CD4-positive, alpha-beta T cell treated with Interleukin-4 for 1 hour (primary cell): ENCODE results near the gene SPSB4.
A peak's percentile ranks its signal among the peaks of the same experiment; 100 is the strongest.

ENCODE experiments used
- DNase-seq, 2 donors: peaks; one replicate each; pipeline ENCODE4 v3.0.0-alpha.2; 2020 to 2022

Gene SPSB4

GRCh38 chr3:141076797-141077571, 25.8 kb downstream of the SPSB4 start:
- DNase-seq = peak in 1 of 2 donors; percentile 21

DNA sequence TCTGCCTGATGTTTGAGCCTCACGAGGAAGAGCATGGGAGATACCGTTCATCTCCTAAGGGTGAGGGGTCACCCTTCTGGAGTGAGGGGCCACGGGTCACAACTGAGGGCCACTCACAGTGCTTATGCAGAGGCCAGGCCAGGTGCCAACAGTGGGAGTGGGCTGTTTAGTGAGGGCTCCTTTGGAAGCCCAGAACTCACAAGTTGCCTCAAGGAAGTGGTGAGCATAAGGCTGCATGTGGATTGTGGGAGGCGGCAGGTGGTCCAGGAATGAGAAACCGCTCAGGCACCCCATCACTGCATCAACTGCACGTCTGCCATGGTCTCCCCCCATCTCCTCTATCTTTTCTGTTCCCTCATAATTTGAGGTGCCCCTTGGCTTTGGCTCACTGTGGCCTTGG, 26.5 kb downstream of the SPSB4 start:
- no peak for DNase-seq

- no peak for DNase-seq
Observed at GRCh38 chr3:141078200-141078599, 27.1 kb downstream of the SPSB4 start.

DNA sequence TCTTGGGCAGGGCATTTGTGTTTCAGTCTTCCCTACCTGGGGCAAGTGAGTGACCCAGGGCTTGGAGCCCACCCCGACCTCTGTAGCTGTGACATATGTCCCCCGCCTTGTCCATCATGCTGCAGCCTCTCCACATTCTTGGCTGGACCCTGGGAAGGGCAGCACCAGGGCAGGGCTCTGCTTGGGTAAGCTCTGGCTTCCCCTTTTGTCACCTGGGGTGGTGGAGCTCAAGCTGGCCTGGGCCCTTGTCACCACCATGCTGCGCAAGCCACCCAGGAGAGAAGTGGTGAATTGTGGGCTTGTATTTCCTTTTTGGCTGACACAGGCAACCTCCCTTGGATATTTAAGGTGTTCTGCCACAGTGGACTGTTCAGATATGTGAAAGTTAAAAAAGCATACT, 29.3 kb downstream of the SPSB4 start:
- no peak for DNase-seq

GRCh38 chr3:141081141-141081795, 30.1 kb downstream of the SPSB4 start:
- DNase-seq = no peak

DNA sequence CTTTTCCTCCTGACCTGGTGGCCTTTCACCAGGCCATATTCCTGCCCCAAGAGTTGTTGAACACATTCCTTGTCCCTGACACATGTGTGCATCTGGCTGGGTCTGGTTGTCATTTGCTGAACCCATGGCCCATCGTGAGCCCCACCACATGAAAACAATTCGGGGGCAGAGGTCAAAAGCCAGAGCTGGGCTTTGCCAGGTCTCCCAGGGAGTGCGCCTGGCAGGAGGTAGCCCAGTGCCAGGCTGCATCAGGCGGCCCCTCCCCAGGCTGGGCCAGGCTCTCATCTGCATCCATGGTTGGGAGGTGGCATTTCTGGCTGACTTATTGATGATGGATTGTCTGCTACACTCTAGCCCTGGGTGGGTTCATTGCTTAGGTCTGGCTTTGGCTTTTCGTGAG, 30.9 kb downstream of the SPSB4 start:
- DNase-seq = no peak

- DNase-seq = no peak
Observed at GRCh38 chr3:141083226-141083625, 32.1 kb downstream of the SPSB4 start.

DNA sequence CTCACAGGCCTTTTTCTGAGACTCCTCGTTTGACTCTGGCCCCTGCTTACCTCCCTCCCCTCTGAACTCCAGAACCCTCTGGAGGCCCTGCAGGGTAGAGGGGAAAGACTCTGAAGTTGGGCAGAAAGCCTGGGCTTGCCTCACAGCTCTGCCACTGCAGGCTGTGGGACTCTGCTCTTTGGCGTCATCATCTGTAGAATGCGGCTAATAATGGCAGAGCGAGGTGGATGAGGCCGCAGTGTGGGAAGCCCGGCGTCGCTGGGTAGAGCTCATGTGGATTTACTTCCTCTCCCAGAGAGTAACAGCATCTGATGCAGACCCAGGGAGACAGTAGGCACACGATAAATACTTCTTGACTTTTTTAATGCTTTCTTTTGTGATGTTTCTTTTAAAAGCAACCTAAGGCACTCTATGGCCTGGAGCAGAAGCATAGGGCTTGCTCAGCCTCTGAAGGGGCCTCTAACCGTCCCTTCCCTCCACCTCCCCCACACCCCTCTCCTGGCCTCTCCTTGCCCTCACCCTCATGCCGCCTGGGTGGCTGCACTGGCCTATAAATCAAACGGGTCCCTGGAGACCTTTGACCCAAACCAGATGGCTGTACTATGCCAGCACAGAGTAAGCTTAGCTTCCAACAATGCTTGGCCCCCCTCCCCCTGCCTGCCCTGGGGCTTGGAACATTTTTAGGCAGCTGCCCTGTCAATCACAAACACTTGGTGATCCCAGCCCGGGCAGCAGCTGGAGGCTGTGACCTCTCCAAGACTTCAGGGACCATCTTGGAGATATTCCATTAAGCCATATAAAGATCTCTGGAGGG, 32.9 kb downstream of the SPSB4 start:
- DNase-seq = no peak

DNA sequence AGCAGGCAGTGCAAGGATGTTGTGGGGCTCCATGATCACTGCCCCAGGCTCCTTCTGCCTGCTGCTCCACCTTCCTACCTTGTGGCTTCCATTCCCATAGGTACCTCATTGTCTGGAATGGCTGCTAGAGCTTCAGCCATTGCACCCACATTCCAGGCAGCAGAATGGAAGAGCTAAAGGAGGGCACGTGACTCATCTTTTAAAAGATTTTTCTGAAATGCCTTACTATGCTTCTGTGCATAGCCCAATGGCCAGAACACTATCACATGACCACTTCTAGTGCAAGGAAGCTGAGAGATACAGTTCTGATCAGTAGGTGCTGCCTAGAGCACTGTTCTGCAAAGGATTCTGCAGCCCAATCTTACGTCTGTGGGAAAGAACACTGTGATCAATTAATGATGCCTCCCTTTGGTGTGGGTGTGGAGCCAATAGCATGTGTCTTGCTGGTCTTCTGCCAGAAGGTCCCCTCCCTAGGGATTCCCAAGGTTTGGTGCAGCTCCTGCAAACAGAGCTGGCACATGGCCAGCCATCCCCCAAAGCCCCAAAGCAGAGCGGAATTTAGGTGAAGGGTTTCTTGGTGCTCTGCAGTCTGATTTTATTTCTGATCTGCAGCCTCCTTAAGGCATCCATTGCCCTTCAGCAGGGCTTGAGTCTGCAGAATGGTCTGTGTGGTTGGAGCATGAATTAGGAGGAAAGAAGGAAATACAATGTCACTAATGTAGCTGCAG, 34.4 kb downstream of the SPSB4 start:
- DNase-seq = no peak

DNA sequence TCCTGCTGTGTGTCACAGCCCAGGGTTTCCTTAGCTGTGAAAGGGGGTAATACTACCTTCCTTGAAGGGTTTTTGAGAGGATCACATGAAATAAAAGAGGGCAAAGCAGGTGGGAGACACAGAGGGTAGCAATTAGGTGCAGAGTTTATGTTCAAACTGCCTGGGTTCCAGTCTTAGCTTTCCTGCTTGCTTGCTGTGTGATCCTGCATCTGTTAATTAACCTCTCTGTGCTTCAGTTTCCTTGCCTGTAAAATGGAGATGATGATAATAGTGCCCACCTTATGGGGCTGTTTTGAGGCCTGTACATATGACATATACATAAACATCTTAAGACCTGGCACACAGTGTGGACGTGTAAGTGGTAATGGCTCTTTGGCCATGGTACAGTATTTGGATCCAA, 35.0 kb downstream of the SPSB4 start:
- no peak for DNase-seq

GRCh38 chr3:141087076-141087777, 36.1 kb downstream of the SPSB4 start:
- DNase-seq = no peak

DNA sequence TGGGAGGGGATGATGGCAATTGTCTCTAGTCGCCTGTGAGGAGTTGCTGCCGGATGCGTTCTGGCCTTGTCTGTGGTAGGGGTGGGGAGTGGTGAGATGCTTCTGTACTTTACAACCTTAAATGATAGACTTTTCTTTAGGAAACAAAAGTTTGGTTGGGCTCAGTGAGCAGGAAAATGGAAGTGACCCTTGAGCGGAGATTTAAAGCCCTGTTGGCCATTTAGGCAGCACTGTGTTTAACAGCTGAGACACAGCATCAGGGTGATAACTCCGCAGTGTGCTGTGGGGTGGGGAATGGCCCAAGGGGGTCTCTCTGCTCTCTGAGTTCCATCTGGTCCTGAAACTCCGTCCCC, 36.6 kb downstream of the SPSB4 start:
- no peak for DNase-seq

DNA sequence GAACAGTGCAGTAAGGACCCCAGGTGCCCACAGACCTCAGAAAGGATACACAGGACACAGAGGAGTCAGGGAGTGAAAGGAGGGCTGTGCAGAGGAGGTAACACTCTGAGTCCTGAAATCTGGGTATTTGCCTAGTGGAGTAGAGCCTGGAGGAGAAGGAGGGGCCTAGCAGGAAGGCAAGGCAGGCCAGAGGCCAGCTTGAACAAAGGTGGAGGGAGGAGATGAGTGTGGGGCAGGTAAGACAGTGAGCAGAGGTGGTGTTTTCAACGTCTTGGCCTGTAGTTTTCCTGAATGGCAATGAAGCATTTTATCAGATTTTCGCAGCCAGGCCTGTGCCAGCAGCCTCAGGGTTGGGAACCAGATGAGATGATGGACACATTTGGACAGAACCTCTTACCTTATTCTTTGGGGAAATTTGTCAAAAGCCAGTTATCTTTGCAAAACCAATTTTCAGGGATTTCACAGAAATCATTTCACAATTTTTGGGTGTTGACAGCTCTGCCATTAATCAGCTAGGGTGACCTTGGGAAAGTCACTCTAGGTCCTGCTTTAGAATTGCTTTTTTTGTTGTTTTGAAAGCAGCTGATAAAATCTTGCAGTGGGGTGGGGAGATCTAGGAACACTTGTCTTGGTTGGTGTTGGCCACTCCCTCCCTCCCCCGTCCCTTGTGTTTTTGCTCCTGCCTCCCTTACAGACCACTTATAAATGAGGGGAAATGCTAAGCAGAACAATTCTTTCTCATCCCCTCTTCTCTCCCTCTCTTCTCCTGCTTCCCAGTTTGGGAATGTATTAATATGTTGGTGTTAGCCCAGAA, 38.4 kb downstream of the SPSB4 start:
- no peak for DNase-seq

DNA sequence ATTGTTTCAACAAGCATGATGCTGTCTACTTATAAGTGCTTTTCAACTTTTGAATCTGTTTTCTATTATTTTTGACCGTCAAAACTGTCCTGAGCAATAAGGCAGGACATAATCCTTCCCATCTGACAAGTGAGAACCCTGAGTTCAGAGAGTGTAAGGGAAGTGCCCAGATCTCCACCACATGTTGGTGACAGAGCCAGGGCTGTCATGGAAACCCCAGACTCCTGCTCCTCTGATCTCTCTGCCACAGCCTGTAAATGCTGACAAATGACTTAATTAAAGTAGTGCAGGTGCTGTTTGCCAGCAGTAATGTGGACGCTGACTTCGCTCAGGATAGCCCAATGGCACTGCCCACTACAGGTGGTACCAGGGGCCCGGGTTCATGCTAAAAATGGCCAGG, 40.3 kb downstream of the SPSB4 start:
- no peak for DNase-seq

DNA sequence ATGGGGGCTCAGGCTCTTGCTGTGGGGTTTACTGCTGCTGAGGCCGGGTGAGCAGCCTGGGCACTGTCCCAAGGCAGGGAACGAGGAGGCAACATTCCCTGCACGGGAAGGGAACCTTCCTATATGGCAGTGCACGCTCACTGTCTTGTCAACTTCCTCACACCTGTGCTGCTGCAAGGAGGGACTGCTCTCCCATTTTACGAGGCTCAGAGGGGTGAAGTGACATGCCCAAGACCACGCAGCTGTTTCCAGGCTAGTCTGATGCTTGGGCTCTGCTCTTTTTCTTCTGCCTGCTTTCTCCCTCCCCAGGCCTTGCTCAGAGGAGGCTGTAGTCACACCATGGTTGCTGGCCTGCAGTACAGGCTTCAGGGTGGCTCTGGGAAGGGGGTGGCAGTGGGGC, 41.5 kb downstream of the SPSB4 start:
- DNase-seq = no peak

DNA sequence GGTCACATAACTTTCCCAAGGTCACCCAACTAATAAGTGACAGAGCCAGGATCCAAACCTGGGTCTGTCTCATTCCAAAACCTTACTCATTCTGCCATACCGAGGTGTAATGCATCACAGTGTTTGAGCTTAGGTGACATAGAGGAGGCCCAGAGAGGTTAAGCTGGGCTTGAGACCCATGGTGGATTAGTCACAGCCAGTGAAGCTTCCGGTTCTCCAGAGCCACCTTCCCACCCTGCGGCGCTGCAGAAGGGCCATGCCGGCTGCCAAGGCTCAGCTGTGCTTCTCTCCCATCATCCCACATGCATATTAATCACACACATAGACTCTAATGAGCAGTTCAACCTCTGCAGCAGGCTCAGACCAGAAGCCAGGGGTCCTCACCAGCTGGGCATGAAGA, 42.2 kb downstream of the SPSB4 start:
- DNase-seq = no peak

DNA sequence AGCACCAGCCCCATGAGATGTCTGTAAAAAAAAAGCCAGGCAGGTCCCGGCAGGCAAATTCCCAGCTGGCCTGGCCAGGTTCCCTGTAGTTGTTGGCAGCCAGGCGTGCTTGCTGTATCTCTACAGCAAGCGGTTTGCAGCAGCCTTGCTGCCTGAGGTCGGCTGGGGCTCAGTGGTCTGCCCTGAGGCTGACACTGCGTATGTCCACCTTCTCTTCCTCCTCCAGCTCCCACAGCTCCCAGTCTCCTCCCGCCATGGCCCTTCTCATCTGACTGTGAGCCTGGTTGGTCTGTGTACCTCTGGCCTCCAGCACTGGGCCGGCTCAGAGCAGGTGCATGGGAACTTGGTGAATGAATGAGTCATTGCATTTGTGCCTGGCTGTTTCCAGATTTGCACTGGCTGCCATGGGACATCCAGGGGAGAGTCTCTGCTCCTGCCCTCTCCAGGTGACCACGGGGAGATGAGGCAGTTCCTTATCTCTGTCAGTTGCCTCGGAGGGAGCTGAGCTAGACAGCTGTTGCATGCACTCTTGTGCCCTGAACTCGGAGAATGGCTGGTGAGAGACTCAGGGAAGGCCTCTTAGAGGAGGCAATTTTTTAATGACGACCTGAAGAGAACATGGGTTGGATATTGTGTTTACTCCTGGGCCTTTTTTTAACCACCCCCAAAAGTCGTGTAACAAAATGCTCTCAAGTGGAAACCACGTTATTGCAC, 43.0 kb downstream of the SPSB4 start:
- DNase-seq = no peak

DNA sequence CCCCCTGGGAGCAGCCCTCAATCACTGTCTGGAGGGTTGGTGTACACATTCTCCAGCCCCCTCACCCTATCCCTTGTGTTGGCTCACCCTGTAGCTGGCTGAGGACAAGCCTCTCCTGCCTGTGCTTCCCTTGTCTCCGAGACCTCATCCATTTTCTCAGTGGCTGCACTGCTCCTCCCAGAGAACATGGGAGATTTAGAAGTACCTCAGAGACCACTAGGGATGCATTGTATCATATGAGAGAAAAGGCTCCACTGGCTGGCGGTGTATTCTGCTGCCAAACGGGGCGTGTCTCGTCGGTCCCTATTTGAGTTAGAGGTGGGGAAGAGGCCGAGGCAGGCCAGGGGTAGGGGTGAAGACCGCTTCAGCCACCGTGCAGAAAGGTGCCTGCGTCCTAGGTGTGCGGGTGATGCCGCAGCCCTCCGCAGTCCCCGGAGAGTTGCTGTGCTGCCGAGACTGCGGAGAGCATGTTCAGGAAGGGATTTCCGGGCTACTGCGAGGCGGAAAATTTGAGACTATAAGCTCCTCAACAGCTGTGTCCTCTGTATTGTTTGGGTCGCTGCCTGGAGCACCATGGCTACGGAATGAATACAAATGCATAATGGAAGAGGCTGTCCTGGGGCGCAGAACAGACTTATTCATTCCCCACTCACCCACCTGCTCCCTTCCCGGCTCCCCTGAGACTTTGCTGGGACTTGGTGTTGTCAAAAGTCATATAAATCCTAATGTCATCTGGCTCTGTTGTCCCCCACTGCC, 43.8 kb downstream of the SPSB4 start:
- DNase-seq = no peak

- DNase-seq = no peak
Observed at GRCh38 chr3:141095546-141095937, 44.4 kb downstream of the SPSB4 start.

GRCh38 chr3:141096164-141096563, 45.0 kb downstream of the SPSB4 start:
- DNase-seq = no peak
